ENCODE data around the gene TAF4B. TPM values are rescaled to one million over a fixed set of nuclear protein-coding genes. Genes with fewer than 3 reads are reported as not detected.

The TAF4B gene
- total and polyA plus RNA-seq, 2 of the 8 experiments (the other 6 are each of a cell fraction or from before 2014, with no cell fraction given): 9.3 to 19.8 TPM

DNA sequence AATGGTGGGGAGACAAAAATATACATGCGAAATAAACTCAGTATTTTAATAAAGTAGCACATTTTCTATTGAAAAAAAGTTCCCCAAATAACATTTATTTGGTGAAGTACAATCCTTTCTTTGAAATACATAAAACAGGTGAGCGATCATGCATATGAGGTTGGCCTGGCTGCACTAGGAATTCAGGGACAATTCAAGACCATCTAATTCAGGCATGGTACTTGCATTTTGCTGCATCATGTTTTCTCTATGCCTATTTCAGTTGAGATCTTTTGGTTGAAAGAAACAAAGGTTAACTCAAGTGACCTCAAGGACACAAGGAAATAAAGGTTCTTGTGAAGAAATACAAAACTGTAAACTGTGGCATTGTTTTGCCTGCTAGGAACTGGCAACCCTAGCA is 19.8 kb upstream of the TAF4B start (continued):
- TF ChIP-seq PHF8 (conservative IDR thresholded peaks at IDR 0.05; ENCODE audit: low read depth, low read length) (no peak), TCF12 (IDR thresholded peaks at IDR 0.05; ENCODE audit: low read depth, low read length) (no peak), NANOG (IDR thresholded peaks at IDR 0.05; ENCODE audit: insufficient read depth, low read depth, low read length, poor library complexity, severe bottlenecking) (no peak), SIN3A (conservative IDR thresholded peaks at IDR 0.05 in 1 of 2, IDR thresholded peaks at IDR 0.05 in 1 of 2; ENCODE audit: low read depth in 1 of 2, low read length in 2 of 2) (no peak), SP1 (IDR thresholded peaks at IDR 0.05; ENCODE audit: low read depth, low read length) (no peak), HDAC6 (IDR thresholded peaks at IDR 0.05; ENCODE audit: low read depth, low read length) (no peak), SAP30 (IDR thresholded peaks at IDR 0.05; ENCODE audit: insufficient read depth, insufficient replicate concordance, low read length) (no peak)
- TF ChIP-seq, protein P1, sequence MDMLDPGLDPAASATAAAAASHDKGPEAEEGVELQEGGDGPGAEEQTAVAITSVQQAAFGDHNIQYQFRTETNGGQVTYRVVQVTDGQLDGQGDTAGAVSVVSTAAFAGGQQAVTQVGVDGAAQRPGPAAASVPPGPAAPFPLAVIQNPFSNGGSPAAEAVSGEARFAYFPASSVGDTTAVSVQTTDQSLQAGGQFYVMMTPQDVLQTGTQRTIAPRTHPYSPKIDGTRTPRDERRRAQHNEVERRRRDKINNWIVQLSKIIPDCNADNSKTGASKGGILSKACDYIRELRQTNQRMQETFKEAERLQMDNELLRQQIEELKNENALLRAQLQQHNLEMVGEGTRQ (IDR thresholded peaks at IDR 0.05; ENCODE audit: low read length): no peak
